AG09309 (cell line): ENCODE data around the gene ZNF783.

ENCODE experiments used
- DNase-seq: peaks from one replicate; pipeline ENCODE4 v3.0.0-alpha.2; 2010; ENCODE audit warnings: low read depth
- H3K4me3 ChIP-seq: 2 replicates; pipeline ENCODE4 v1.5.1; 2011; ENCODE audit warnings: mild to moderate bottlenecking, low read depth, low read length, moderate library complexity; ENCODE audit not compliant: control insufficient read depth
- TF ChIP-seq, protein P1 (sequence below): IDR thresholded peaks from 2 replicates; pipeline ENCODE4 v1.5.1; 2011; ENCODE audit warnings: mild to moderate bottlenecking, low read depth, low read length, inconsistent platforms; ENCODE audit not compliant: insufficient read depth, control insufficient read depth; ENCODE audit errors: missing control alignments

Gene ZNF783

DNA sequence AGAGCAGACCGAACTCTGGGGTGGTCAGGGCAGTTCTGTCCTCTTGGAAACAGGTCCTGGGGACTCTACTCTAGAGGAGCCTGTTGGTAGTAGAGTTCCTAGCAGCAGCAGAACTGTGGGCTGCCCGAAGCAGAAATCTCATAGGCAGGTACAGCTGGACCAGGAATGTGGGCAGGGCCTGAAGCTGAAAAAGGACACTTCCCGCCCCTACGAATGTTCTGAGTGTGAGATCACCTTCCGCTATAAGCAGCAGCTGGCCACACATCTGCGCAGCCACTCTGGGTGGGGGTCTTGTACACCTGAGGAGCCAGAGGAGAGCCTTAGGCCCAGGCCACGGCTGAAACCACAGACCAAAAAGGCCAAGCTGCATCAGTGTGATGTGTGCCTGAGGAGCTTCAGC is 8.3 kb upstream of the ZNF783 start:
- TF ChIP-seq, protein P1, sequence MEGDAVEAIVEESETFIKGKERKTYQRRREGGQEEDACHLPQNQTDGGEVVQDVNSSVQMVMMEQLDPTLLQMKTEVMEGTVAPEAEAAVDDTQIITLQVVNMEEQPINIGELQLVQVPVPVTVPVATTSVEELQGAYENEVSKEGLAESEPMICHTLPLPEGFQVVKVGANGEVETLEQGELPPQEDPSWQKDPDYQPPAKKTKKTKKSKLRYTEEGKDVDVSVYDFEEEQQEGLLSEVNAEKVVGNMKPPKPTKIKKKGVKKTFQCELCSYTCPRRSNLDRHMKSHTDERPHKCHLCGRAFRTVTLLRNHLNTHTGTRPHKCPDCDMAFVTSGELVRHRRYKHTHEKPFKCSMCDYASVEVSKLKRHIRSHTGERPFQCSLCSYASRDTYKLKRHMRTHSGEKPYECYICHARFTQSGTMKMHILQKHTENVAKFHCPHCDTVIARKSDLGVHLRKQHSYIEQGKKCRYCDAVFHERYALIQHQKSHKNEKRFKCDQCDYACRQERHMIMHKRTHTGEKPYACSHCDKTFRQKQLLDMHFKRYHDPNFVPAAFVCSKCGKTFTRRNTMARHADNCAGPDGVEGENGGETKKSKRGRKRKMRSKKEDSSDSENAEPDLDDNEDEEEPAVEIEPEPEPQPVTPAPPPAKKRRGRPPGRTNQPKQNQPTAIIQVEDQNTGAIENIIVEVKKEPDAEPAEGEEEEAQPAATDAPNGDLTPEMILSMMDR = no peak

GRCh38 chr7:149254181-149254858 is 7.7 kb upstream of the ZNF783 start:
- TF ChIP-seq, protein P1 = no peak
- H3K4me3 ChIP-seq = no peak overlapping the region
- no peak for DNase-seq

More for the DNA sequence above, 8.3 kb upstream of the ZNF783 start:
- no peak overlapping the region for H3K4me3 ChIP-seq
- no peak for DNase-seq

GRCh38 chr7:149255174-149255573 is 6.8 kb upstream of the ZNF783 start:
- TF ChIP-seq, protein P1 = no peak
- DNase-seq = no peak
- H3K4me3 ChIP-seq = no peak overlapping the region

DNA sequence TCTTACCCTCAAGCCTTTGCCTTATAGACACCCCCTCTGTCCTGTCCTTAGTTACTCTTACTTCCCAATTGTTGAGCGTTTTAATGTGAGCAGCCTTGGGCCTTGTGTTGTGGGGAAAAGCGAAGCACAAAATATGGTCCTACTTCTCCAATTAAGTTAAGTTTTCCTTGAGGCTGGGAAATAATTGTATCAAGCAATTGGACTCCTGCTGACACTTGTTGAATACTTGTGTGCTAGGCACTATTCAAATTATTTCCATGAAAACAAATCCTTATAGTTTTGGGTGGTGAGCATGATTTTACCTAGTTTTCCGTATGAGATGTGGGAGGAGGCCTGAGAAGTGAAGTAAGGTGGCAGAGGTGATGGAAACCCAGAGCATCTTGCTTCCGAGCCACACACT is 5.4 kb upstream of the ZNF783 start:
- H3K4me3 ChIP-seq = no peak overlapping the region
- TF ChIP-seq, protein P1 = no peak
- DNase-seq = no peak

DNA sequence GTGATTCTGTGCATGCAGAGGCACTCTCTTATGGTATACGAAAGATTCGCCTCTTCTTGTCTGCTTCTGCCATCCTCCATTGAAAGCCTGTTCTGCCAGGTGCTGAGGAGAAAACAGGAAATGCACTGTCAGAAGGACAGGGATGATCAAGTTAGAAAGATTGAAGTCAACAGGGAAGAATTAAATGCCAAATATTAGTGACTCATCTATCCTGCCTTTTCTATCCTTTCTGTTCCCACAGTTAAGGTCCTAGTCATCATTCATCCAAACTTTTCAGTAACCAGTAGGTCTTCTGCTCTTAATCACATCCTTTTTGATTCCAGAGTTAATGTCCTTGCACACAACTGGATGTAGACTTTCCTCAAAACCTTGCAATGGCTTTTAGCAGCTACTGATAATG is 4.8 kb upstream of the ZNF783 start:
- DNase-seq = no peak
- H3K4me3 ChIP-seq = no peak overlapping the region
- TF ChIP-seq, protein P1 = no peak

GRCh38 chr7:149261316-149261828 is 624 bp upstream of the ZNF783 start:
- H3K4me3 ChIP-seq = peak overlapping the region; percentile 28
- DNase-seq = peak; percentile 14
- TF ChIP-seq, protein P1 = no peak
